GM21367 (cell line): Measurements from ENCODE around the gene RSAD1.

ENCODE experiments used
- ATAC-seq: cut with Tn5 transposase; IDR thresholded peaks from one replicate; pipeline ENCODE4 v1.9.1; 2021; ENCODE audit not compliant: unreplicated experiment

RSAD1 gene

DNA sequence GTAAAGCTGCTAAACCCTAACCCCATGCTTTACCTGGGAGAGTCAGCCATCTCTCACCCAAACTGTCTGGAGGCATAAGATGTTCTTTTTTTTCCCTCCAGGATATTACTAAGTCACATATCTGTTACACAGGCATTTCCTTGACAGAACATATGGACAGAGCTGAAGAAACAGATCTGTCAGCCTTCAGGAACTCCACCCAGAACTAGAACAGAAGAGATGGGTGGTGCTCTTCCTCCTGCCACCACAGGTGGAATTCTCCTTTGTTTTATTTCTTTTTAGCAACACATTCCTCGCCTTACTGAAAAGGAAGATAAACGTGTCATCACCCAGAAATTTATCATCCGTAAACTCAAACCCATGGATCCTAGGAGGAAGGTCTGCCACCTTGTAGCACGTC, 38.4 kb downstream of the RSAD1 start:
- ATAC-seq, result no peak

DNA sequence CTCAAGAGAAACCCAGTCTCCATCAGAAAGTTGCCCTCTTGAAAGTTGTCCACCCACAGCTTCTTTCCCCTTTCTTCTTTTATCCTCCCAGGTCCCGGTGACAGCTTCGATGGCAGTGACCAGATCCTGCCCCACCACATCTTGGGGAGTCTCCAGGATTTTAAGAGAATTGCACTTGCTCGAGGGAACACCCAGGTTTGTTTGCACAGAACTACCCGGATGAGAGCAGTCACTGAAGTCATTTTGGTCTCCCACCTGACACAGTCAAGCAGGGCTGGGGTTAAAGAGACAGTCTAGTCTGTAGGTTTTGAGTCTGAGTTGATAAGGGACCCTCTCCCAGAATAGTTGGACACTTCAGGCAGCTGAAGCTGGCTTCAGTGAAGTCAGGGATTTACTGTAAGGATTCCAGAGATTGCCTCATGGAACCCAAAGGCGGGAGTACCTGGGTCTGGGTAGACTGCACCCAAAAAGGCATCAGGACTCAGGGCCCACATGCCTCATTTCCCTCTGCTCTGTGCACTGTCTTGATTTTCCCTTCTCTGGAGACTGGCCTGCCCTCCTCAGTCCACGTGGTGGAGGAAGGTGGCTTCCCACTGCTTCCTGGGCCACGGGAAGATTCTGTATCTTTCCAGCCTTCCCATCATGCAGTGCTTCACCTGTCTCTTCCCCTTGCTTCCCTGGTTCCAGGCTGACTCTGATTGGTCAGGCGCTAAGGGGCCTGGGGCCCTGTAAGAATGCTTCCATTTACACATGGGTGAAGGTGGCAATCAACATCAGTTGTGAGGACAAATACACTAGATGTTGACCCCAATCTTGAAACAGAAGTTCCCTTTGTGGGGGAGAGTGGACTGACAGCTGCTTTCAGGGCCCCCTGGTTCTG, 39.1 kb downstream of the RSAD1 start:
- no peak for ATAC-seq

DNA sequence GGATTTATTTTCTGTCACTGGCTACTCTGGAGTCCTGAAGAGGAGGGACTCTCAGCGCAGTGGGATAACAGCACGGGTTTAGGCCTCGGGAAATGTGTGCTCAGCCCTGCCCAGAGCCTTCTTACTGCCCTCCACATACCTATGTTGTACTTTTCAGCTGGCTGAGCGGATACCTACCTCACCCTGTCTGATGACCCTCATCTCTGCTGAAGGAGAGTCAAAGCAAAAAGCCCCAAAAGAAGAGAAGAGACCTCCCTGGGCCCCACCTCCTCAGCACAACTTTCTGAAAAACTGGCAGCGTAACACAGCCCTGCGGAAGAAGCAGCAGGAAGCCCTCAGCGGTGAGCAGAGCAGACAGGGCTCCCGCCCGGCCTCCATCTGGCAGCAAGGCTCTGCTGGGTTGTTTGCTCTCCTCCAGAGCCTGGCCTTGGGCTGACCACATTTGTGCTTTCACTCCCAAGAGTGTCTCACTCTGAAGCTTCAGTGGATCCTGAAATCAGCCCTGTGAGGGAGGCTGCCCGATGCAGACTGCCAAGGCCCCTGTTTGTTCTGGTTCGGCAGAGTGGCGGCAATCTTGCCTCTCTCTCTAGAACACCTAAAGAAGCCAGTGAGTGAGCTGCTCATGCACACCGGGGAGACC, 39.8 kb downstream of the RSAD1 start:
- no peak for ATAC-seq

DNA sequence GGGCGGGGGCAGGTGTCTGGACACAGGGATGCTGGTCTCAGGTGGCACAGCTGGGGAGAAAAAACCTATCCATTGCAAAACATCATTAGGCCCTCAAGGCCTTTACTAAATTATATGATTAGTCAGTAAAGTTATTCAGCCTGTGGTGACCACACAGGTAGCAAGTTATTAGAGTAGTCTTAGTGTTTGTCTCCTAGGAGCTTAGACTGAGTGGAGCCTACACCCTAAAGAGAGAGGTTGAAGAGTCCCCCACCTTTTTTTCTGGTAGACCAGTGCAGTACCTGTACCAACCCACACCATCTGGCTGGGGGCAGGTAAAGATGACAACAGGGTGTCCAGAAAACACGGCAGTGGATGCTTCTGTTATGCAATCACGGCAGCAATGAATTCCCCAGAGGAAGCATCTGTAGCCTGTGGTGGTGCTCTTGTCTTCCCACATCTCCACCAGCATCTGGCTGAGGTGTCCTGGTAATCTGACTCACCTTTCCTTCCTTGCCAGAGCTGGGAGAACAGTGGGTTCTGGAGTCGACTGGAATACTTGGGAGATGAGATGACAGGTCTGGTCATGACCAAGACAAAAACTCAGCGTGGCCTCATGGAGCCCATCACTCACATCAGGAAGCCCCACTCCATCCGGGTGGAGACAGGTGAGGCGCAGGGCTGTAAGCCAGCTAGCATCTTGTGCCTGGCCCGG, 40.6 kb downstream of the RSAD1 start:
- ATAC-seq, result no peak

DNA sequence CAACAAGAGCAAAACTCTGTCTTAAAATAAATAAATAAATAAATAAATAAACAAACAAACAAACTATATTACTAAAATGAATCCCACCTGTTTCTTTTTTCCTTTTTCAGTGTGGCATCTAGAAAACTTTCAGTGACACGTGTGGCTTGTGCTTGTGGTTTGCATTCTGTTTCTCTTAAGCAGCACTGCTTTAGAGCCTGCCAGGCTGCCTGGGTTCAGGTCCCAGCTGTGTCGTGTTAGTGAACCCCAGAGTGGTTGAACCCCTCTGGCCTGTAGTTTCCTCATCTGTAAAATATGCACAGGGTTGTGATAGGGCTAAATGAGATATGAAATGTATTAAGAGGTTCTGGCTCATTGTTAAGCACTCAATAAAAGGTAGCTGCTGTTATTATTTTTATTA, 41.8 kb downstream of the RSAD1 start:
- ATAC-seq, result no peak

DNA sequence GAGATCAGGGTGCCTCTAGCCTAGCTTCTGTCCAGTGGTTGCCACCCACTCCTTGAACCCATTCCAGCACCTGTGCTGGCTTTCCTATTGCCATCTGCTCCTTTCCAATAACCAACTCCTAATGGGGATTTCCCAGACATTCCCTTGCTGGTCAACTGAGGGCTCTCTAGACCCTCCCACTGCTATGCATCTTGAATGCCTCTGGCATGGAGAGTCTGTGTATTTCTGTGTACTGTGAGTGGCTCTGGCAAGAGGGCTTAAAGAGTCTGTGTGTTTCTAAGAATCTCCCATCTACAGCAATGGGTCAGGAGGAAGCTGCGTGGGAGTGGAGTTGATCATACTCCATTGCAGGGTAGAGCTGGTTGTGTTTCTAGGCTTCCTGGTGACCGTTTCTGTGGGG, 42.9 kb downstream of the RSAD1 start:
- no peak for ATAC-seq

DNA sequence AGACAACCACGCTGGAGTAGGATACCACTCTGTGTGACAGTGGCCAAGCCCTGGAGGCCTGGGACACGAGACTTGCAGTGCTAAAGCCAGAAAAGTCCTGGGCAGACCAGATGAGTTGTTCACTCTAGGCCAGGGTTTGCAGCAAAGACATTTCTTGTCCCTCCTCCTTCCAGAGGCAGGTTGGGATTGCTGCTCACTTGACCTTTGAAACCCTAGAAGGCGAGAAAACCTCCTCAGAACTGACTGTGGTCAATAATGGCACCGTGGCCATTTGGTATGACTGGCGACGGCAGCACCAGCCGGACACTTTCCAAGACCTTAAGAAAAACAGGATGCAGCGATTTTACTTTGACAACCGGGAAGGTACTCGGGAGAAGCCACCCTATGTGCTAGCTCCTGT, 44.1 kb downstream of the RSAD1 start:
- no peak for ATAC-seq

DNA sequence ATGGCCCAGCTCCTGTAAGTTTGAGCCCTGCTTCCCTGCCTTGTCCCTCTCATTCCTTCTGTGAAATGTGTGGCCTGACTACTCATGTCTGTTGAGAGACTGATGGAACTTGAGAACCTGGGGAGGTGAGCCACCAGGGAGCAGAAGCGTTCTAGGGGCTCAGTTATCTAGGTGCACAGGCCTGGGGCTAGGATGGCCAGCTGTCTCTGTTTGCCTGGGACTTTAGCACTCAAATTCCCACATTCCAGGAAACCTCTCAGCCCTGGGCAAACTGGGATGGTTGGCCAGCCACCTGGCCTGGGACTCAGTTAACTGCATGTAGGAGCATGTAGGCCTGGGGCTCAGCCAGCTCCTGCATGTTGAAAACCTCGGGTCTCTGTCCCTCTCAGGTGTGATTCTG, 44.5 kb downstream of the RSAD1 start:
- no peak for ATAC-seq

DNA sequence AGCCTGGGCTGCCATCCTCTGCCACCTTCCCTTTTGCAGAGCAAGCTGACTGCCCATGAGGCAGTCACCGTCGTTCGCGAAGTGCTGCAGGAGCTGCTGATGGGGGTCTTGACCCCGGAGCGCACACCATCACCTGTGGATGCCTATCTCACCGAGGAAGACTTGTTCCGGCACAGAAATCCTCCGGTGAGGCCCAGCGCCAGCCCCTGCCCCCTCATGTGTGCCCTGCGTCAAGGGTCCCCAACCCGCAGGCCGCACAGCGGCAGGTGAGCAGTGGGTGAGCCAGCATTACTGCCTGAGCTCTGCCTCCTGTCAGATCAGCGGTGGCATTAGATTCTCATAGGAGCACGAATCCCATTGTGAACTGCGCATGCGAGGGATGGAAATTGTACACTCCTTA, 46.2 kb downstream of the RSAD1 start:
- ATAC-seq, result no peak

DNA sequence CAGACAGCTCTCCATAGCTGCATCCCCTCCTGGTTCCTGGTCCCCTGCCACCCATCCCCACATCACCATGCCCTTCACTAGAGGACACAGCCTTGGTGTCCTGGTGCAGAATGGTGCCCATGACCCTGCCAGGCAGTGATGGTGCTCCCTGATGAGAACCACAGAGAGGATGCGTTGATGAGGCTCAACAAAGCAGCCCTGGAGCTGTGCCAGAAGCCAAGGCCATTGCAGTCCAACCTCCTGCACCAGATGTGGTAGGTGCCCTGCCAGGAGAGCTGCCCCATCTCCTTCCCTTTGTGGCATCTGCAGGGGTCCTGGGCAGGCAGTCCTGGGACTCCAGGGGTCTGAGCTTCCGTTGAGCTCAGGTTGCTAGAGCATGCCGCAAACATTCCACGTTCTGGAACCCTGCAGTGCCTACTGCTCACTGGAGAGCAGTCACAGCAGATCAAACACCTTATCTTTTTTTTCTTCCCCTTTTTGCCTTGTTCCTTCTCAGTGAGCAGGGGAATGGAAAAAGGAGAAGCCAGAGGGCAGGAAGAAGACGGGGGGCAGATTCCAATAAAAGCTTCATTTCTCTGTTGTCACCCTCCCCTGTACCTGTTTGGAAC, 48.6 kb downstream of the RSAD1 start:
- ATAC-seq, result no peak

DNA sequence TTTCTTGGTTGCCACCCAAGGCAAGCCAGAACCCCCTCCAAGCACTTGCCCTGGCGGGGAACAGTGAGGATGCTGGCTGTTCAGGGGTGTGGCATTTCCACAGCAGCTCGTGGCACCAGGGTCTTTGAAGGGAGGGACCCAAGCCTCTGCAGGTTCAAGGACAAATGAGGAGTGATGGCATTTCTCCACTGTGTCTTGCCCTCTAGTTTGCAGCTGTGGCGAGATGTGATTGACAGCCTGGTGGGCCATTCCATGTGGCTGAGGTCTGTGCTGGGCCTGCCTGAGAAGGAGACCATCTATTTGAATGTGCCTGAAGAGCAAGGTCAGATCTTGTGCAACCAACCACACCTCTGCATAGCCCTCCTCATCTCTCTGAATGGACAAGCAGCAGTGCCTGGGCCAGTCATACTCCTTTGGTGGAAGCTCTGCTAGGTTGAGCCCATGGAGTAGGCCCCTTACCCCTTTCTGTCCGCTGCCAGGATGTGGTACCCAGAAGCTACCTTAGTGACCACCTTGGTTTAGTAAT, 49.4 kb downstream of the RSAD1 start:
- no peak for ATAC-seq

DNA sequence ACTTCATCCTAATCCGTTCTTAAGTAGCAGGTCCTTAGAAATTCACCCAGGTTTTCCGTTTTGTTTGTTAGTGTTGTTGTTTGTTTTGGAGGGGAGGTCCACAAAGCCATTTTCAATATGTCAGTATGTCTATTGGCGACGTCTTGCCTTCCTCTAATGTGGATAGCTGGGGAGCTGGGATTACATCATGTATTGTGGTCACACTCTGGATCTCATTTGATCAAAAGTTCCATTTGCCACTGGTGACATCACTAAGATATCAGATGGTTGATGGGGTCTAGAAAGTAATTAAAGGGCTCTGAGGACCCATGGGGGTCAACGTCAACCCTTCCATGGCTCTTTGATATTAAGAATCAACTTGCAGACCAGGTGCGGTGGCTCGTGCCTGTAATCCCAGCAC, 51.2 kb downstream of the RSAD1 start:
- ATAC-seq, result no peak

DNA sequence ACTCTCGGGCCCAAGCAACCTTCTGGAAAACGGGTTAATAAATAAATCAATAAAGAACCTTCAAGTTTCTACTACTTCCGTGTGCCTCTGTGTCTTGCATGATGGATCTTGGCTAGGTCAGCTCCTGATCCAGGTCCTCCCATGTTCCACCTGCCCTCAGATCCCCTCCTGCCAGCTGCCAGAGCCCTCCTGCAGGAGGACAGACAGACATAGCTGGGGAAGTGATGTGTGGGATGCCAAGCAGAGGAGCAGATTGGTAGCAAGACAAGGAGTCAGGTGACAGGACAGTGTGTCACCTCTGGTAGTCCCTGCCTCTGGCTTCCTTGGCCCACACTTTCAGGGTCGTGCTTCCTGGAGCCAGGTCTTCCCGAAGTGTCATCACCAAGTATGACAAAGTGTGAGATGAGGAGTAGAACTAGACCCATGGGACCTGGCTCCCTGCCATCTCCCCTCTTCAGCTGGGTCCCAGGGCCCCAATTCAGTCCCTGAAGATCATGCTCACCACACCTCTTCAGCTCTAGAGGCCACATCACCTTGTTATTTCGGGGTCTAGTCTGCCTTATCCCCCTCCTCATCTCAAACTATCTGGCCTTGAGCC, 52.9 kb downstream of the RSAD1 start:
- ATAC-seq, result no peak

DNA sequence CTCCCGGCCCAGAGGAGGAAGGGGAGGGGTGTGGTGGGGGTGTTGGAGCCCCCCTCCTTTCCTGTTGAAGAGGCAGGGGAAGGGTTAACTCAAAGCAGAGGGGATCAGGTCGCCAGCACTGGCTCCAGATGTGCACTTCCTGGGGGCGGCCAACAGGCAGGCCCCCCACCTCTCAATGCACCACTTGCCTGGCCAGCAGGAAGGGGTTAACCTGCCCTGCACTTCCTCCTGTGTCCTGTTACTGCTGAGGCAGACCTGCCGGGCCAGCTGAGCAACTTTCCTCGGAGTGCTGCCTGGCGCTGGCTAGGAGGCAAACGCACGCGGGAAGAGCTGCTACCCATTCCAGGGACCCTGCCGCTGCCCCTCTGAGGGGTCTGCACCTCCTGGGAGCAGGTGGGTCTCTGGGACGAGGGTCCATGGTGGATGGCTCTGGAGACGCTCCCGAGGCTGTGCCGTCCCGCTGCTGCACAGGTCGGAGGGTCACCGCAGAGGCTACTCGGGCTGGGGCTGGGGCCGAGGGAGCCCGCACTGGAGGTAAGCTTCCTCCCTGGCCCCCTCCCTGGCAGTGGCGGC, 53.9 kb downstream of the RSAD1 start, which contains the start of gene EPN3:
EPN3 (plus strand) TSS at position 284 of the 573 bp plus-strand sequence. CDS start 3,822 bp downstream, outside the sequence.
- no peak for ATAC-seq

DNA sequence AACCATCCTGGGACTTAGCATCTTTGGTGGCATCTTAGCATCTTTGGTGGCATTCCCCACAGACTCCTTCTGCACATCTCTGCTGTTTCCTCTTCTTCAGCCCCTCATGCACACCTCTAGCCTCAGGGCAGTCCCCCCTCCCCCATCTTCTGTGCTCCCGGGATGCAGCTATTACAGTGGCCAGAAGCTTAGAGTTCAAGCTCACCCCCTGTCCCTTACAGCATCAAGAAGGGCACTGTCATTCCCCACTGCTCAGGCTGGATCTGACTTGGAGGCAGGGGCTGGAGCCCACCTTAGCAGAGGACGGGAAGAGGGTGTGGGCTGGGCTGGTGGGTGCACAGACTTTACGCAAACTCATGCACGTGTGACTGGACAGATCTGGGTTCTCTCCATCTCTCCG, 54.5 kb downstream of the RSAD1 start:
- no peak for ATAC-seq

DNA sequence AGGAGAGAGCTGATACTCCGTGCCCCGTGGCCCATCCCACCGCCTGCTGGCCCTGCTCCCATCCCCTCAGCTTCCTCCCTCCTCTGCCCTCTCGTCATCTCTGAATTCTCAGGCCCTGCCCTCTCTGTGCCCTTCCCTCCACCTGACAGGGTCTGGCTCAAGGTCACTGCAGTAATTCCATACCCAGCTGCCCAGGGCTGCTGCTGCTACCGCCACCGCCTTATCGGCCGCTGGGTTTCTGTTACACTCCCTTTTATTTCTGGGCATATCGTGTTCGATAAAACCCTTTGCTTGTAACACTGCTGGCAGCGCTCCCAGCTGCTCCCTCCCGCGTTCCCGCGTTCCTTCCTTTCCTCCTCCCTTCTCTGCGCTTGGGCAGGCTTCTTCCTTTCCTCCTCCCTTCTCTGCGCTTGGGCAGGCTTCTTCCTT, 55.1 kb downstream of the RSAD1 start:
- no peak for ATAC-seq

DNA sequence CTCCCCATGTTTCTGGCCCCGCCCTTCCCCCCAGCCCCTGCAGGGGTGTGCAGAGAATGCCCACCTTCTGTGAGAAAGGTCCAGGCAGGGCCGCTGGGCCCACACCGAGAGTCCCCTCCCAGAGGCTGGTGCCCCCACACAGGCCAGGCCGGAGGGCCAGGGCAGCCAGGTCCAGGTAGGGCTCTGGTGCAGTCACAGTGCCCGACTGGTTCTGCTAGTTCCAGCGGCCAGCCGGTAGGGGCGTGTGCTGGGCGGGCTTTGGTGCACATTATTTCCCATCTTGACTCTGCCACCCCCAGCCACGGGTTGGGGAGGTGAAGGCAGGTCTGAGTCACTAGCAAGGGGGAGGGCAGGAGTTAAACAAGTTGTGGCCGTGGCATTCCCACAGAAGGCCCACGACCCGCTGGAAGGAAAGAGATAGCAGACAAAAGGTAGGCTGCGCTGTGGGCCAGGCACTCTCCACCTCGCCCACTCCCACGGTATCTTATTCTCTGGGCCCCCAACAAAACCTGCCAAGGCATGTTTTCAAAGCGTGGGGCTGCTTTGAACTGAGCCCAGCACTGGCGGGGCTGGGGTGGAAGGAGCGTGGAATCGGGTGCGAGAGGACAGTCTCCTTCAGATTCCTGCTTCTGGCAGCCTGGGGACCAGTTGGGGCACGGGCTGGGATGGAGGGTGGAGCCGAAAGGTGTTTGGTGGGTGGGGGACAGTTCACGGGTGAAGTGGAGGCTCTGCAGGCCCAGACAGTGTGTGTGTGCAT, 55.7 kb downstream of the RSAD1 start:
- no peak for ATAC-seq

DNA sequence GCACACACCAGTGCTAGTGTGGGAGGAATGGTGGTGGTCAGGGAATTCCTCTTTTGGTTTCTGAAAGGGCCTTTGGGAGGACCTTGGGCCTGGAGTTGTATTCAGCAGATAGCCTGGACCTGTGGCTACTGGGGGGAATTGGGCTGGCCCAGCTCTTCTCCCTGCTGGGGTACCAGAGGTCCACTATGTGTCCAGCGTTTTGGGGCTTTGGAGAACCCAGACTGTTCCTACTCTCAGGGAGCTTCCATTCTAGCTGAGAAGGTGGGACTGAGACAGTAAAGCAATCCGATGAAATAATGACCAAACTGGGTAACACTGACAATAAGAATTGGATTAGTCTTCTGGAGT, 56.3 kb downstream of the RSAD1 start:
- ATAC-seq, result no peak

DNA sequence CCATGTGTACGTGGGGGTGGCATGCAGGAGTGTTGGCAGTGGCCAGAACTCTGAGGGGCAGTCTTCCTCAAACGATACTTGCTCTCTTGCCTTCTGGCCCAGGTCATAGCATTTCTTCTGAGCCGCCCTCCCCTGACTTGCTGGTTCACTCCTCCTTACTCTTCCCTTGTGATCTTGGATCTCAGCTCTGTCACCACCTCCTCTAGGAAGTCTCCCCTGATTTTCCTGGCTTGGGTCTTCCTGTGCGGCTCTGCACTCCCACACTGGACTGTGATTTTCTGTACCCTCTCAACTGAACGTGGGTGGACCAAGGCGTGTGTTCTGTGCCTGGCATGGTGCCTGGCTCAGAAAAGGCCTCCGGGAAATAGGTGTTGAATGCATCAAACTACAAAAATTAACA, 56.7 kb downstream of the RSAD1 start:
- ATAC-seq, result no peak
